GM12878 (cell line): ENCODE measurements around the gene INPP5D.

Experiments used
- ATF7 ChIP-seq: fragments of 450-650 bp; IDR thresholded peaks from 2 replicates; pipeline ENCODE4 v1.6.1; 2016; ENCODE audit warnings: low read depth, mild to moderate bottlenecking
- BCL3 ChIP-seq: IDR thresholded peaks from 2 replicates; pipeline ENCODE4 v1.6.1; 2011; ENCODE audit warnings: borderline replicate concordance, low read depth, mild to moderate bottlenecking, moderate library complexity, low read length; ENCODE audit not compliant: insufficient read depth, poor library complexity, severe bottlenecking
- BHLHE40 ChIP-seq, 2 experiments: fragments of 450-650 bp in 1 of 2; IDR thresholded peaks; 2 replicates each; pipeline ENCODE4 v1.6.1; 2011 to 2017; ENCODE audit warnings: low read depth in 2 of 2, borderline replicate concordance in 1 of 2, improper control_type of control experiment in 1 of 2, low read length in 1 of 2, mild to moderate bottlenecking in 1 of 2
- BRCA1 ChIP-seq: IDR thresholded peaks from 2 replicates; pipeline ENCODE4 v1.6.1; 2011; ENCODE audit warnings: low read depth, low read length, improper control_type of control experiment
- CBFB ChIP-seq: IDR thresholded peaks from 2 replicates; pipeline ENCODE4 v1.6.1; 2016; ENCODE audit warnings: antibody characterized with exemption, low read depth
- CTCF ChIP-seq, 3 experiments: IDR thresholded peaks in 2 of 3; conservative IDR thresholded peaks in 1 of 3; 2 replicates each; pipeline ENCODE4 v1.5.1; 2011; ENCODE audit warnings: low read depth in 3 of 3, low read length in 3 of 3, mild to moderate bottlenecking in 3 of 3, control low read depth in 2 of 3, moderate library complexity in 2 of 3, inconsistent platforms in 1 of 3, mixed read lengths in 1 of 3; ENCODE audit not compliant: control insufficient read depth in 2 of 3, insufficient read depth in 1 of 3; ENCODE audit errors: extremely low read depth in 1 of 3
- EZH2 ChIP-seq: IDR thresholded peaks from 2 replicates; pipeline ENCODE4 v1.6.1; 2012; ENCODE audit warnings: low read depth, mild to moderate bottlenecking, control low read depth, inconsistent platforms, low read length, borderline replicate concordance; ENCODE audit not compliant: control insufficient read depth
- GABPA ChIP-seq: IDR thresholded peaks from 2 replicates; pipeline ENCODE4 v1.6.1; 2014; ENCODE audit warnings: antibody characterized with exemption, low read depth, mild to moderate bottlenecking, inconsistent platforms
- MAX ChIP-seq: IDR thresholded peaks from 2 replicates; pipeline ENCODE4 v1.6.1; 2012; ENCODE audit warnings: low read depth, low read length, improper control_type of control experiment
- POLR2A ChIP-seq: IDR thresholded peaks from 2 replicates; pipeline ENCODE4 v1.6.1; 2011; ENCODE audit warnings: low read depth, mild to moderate bottlenecking, low read length
- SMAD1 ChIP-seq: fragments of 450-650 bp; IDR thresholded peaks from 2 replicates; pipeline ENCODE4 v1.6.1; 2018; ENCODE audit warnings: mild to moderate bottlenecking, low read depth; ENCODE audit not compliant: partially characterized antibody

- TF ChIP-seq BHLHE40 (IDR thresholded peaks at IDR 0.05; ENCODE audit: borderline replicate concordance in 1 of 2, low read depth in 2 of 2, low read length in 1 of 2) (no peak), CTCF (IDR thresholded peaks at IDR 0.05 in 2 of 3, conservative IDR thresholded peaks at IDR 0.05 in 1 of 3; ENCODE audit: control insufficient read depth in 2 of 3, extremely low read depth in 1 of 3, insufficient read depth in 1 of 3, low read depth in 3 of 3, low read length in 3 of 3) (no peak), BRCA1 (no peak), SMAD1 (no peak), MAX (no peak), GABPA (no peak), CBFB (no peak), BCL3 (no peak), EZH2 (no peak), ATF7 (no peak), POLR2A (no peak)
Measured at GRCh38 chr2:233020454-233020853, 39.7 kb upstream of the INPP5D start.
